IMR-90 (cell line): ENCODE measurements around the gene WHRN. TPM values are rescaled to one million over a fixed set of nuclear protein-coding genes. Genes with fewer than 3 reads are reported as not detected.

ENCODE experiments used
- ATAC-seq: fragments of 200-7000 bp; cut with Tn5 transposase; 2 replicates; pipeline ENCODE4 v1.9.1; 2020; ENCODE audit warnings: low read depth, mild to moderate bottlenecking, moderate library complexity
- BruUV-seq: library from RNA; stranded (reverse); fragments of 400-500 nt; replicated peaks from 2 replicates; lab custom pipeline; 2021; lab: Mats Ljungman, UMichigan
- CTCF ChIA-PET: fragments of 300-600 bp; formaldehyde crosslinking; extraction: SDS; loops from one replicate; lab custom pipeline; 2021; ENCODE audit warnings: antibody characterized with exemption; lab: Yijun Ruan, JAX
- POLR2A ChIA-PET: fragments of 300-600 bp; sonication (Branson Sonifier 250); formaldehyde crosslinking; loops from one replicate; lab custom pipeline; 2022; ENCODE audit warnings: antibody characterized with exemption; ENCODE audit not compliant: unreplicated experiment; lab: Charles Lee
- DNase-seq: peaks from one replicate; pipeline ENCODE4 v3.0.0; 2013
- H2AFZ ChIP-seq: replicated peaks from 2 replicates; pipeline ENCODE3; 2013; ENCODE audit warnings: low read length, mild to moderate bottlenecking; ENCODE audit not compliant: poor library complexity
- H2AK5ac ChIP-seq: 2 replicates; pipeline ENCODE4 v1.6.1; 2013; ENCODE audit warnings: low read depth, low read length, inconsistent platforms
- H2AK9ac ChIP-seq: replicated peaks from 2 replicates; pipeline ENCODE3; 2013; ENCODE audit warnings: mild to moderate bottlenecking, low read depth, low read length, moderate library complexity; ENCODE audit not compliant: poor library complexity
- H2BK120ac ChIP-seq: 2 replicates; pipeline ENCODE4 v1.6.1; 2013; ENCODE audit warnings: low read depth, low read length, inconsistent platforms
- H2BK15ac ChIP-seq: 3 replicates; pipeline ENCODE4 v1.6.1; 2013; ENCODE audit warnings: low read depth, low read length, inconsistent platforms
- H2BK20ac ChIP-seq: 2 replicates; pipeline ENCODE4 v1.6.1; 2013; ENCODE audit warnings: low read depth, mild to moderate bottlenecking, inconsistent platforms, low read length, moderate library complexity
- H2BK5ac ChIP-seq: 2 replicates; pipeline ENCODE4 v1.6.1; 2013; ENCODE audit warnings: mild to moderate bottlenecking, low read depth, low read length, inconsistent platforms; ENCODE audit not compliant: poor library complexity, severe bottlenecking
- H3K14ac ChIP-seq: replicated peaks from 2 replicates; pipeline ENCODE4 v1.6.1; 2013; ENCODE audit warnings: low read depth, low read length, inconsistent platforms
- H3K18ac ChIP-seq: 2 replicates; pipeline ENCODE4 v1.6.1; 2013; ENCODE audit warnings: low read depth, low read length, control low read depth
- H3K23ac ChIP-seq: 2 replicates; pipeline ENCODE4 v1.6.1; 2013; ENCODE audit warnings: low read depth, low read length, inconsistent platforms
- H3K27ac ChIP-seq: 2 replicates; pipeline ENCODE4 v1.5.1; 2013; ENCODE audit warnings: mild to moderate bottlenecking, control low read depth, low read length; ENCODE audit not compliant: insufficient read depth
- H3K27me3 ChIP-seq: 2 replicates; pipeline ENCODE4 v1.6.1; 2013; ENCODE audit warnings: low read length; ENCODE audit not compliant: control insufficient read depth, insufficient read depth
- H3K36me3 ChIP-seq: 2 replicates; pipeline ENCODE4 v1.6.1; 2013; ENCODE audit warnings: low read length, mixed read lengths; ENCODE audit not compliant: control insufficient read depth, insufficient read depth
- H3K4ac ChIP-seq: 2 replicates; pipeline ENCODE4 v1.6.1; 2013; ENCODE audit warnings: low read depth, low read length, inconsistent platforms
- H3K4me1 ChIP-seq: 2 replicates; pipeline ENCODE4 v1.6.1; 2013; ENCODE audit warnings: low read length, mixed read lengths; ENCODE audit not compliant: control insufficient read depth, insufficient read depth
- H3K4me2 ChIP-seq: 2 replicates; pipeline ENCODE4 v1.6.1; 2013; ENCODE audit warnings: low read depth, mild to moderate bottlenecking, control low read depth, low read length, moderate library complexity
- H3K4me3 ChIP-seq: 2 replicates; pipeline ENCODE4 v1.5.1; 2013; ENCODE audit warnings: low read depth, mild to moderate bottlenecking, control low read depth, low read length, moderate library complexity; ENCODE audit not compliant: insufficient read depth
- H3K56ac ChIP-seq: 2 replicates; pipeline ENCODE4 v1.6.1; 2013; ENCODE audit warnings: low read length, inconsistent platforms; ENCODE audit not compliant: insufficient read depth; ENCODE audit errors: extremely low read depth
- H3K79me1 ChIP-seq, 2 experiments: 2 replicates each; pipeline ENCODE4 v1.6.1; 2013; ENCODE audit warnings: low read length in 2 of 2, inconsistent platforms in 1 of 2, low read depth in 1 of 2
- H3K9ac ChIP-seq: 2 replicates; pipeline ENCODE4 v1.6.1; 2013; ENCODE audit warnings: low read depth, low read length, control low read depth
- H3K9me1 ChIP-seq: 2 replicates; pipeline ENCODE4 v1.6.1; 2013; ENCODE audit warnings: low read length, inconsistent platforms; ENCODE audit not compliant: insufficient read depth
- H3K9me3 ChIP-seq: 2 replicates; pipeline ENCODE4 v1.6.1; 2013; ENCODE audit warnings: low read length; ENCODE audit not compliant: control insufficient read depth, insufficient read depth
- H4K20me1 ChIP-seq: 2 replicates; pipeline ENCODE4 v1.6.1; 2013; ENCODE audit warnings: low read length, inconsistent platforms; ENCODE audit not compliant: insufficient read depth
- H4K5ac ChIP-seq: 2 replicates; pipeline ENCODE4 v1.6.1; 2013; ENCODE audit warnings: mild to moderate bottlenecking, low read depth, low read length, control low read depth
- H4K8ac ChIP-seq, 2 experiments: 2 replicates each; pipeline ENCODE4 v1.6.1; 2013; ENCODE audit warnings: low read depth in 2 of 2, low read length in 2 of 2, control low read depth in 1 of 2, inconsistent platforms in 1 of 2
- H4K91ac ChIP-seq: 2 replicates; pipeline ENCODE4 v1.6.1; 2013; ENCODE audit warnings: low read depth, low read length, inconsistent platforms; ENCODE audit not compliant: insufficient read depth
- BHLHE40 ChIP-seq: fragments of 150-350 bp; IDR thresholded peaks from 2 replicates; pipeline ENCODE4 v1.6.1; 2016; ENCODE audit warnings: mild to moderate bottlenecking, low read depth, low read length
- CEBPB ChIP-seq: IDR thresholded peaks from 2 replicates; pipeline ENCODE4 v1.6.1; 2012; ENCODE audit warnings: low read depth, low read length, improper control_type of control experiment
- CHD1 ChIP-seq: IDR thresholded peaks from 2 replicates; pipeline ENCODE4 v1.6.1; 2012; ENCODE audit warnings: low read depth, low read length, improper control_type of control experiment
- FOS ChIP-seq: fragments of 150-350 bp; IDR thresholded peaks from 2 replicates; pipeline ENCODE4 v1.6.1; 2016; ENCODE audit warnings: low read depth, low read length
- MAFK ChIP-seq: IDR thresholded peaks from 2 replicates; pipeline ENCODE4 v1.6.1; 2012; ENCODE audit warnings: low read depth, low read length, improper control_type of control experiment
- MAZ ChIP-seq: IDR thresholded peaks from 2 replicates; pipeline ENCODE4 v1.6.1; 2012; ENCODE audit warnings: low read depth, mild to moderate bottlenecking, low read length, improper control_type of control experiment, moderate library complexity, borderline replicate concordance
- MXI1 ChIP-seq: IDR thresholded peaks from 2 replicates; pipeline ENCODE4 v1.6.1; 2012; ENCODE audit warnings: low read depth, mild to moderate bottlenecking, low read length, moderate library complexity, borderline replicate concordance
- NFE2L2 ChIP-seq: fragments of 150-350 bp; IDR thresholded peaks from 2 replicates; pipeline ENCODE4 v1.6.1; 2016; ENCODE audit warnings: low read depth, mild to moderate bottlenecking, low read length
- POLR2A ChIP-seq: IDR thresholded peaks from 2 replicates; pipeline ENCODE4 v1.6.1; 2012; ENCODE audit warnings: mild to moderate bottlenecking, low read depth, low read length
- RAD21 ChIP-seq: IDR thresholded peaks from 2 replicates; pipeline ENCODE4 v1.6.1; 2012; ENCODE audit warnings: low read length, improper control_type of control experiment
- RCOR1 ChIP-seq: IDR thresholded peaks from 2 replicates; pipeline ENCODE4 v1.6.1; 2012; ENCODE audit warnings: mild to moderate bottlenecking, low read length, improper control_type of control experiment; ENCODE audit not compliant: insufficient replicate concordance
- RFX5 ChIP-seq: IDR thresholded peaks from 2 replicates; pipeline ENCODE4 v1.8.0; 2012; ENCODE audit warnings: low read depth, mild to moderate bottlenecking, low read length, moderate library complexity
- SMC3 ChIP-seq: fragments of 150-350 bp; IDR thresholded peaks from 2 replicates; pipeline ENCODE4 v1.6.1; 2016; ENCODE audit warnings: low read depth, mild to moderate bottlenecking, antibody characterized with exemption, low read length, moderate library complexity
- USF2 ChIP-seq: fragments of 150-350 bp; IDR thresholded peaks from 2 replicates; pipeline ENCODE4 v1.6.1; 2017; ENCODE audit warnings: mild to moderate bottlenecking, antibody characterized with exemption, low read length, low read depth
- WGBS, 2 experiments: methylation state at CpG; one replicate each; pipeline versions ENCODE4 v1.1.5 to v1.1.7; 2013; ENCODE audit warnings: missing lambda C conversion rate in 2 of 2; ENCODE audit not compliant: insufficient read length in 1 of 2; ENCODE audit errors: extremely low coverage in 2 of 2; 5-methylcytosine and 5-hydroxymethylcytosine counted together
- dilution Hi-C: fragments of 300-500 bp; cut with HindIII; formaldehyde crosslinking; loops from one replicate; pipeline ENCODE4 v1.14.3; 2018; ENCODE audit warnings: low sequenced_read_pairs; ENCODE audit not compliant: unreplicated experiment
- in situ Hi-C: fragments of 300-500 bp; cut with MboI; formaldehyde crosslinking; loops from 3 replicates; pipeline ENCODE4 v1.14.3; 2019; ENCODE audit warnings: low sequenced_read_pairs, inconsistent platforms, mixed read lengths
- intact Hi-C: fragments of 100-400 bp; cut with micrococcal nuclease; formaldehyde crosslinking; loops from 2 replicates; pipeline ENCODE4 v1.10.0; 2022
- polyA plus RNA-seq, 3 experiments: library from polyadenylated mRNA; depleted of rRNA; stranded (reverse); fragments of >200 nt; gene quantifications; 2 replicates each; pipeline ENCODE4 v1.2.3, GENCODE V29; 2012; ENCODE audit warnings: low replicate concordance in 1 of 3
- total RNA-seq: library from RNA; depleted of rRNA; stranded (reverse); fragments of >200 nt; gene quantifications from 2 replicates; pipeline ENCODE4 v1.2.3, GENCODE V29; 2012
- TF ChIP-seq, protein P1 (sequence below): conservative IDR thresholded peaks from 2 replicates; pipeline ENCODE4 v1.5.1; 2012; ENCODE audit warnings: mild to moderate bottlenecking, low read depth, low read length, improper control_type of control experiment

Gene WHRN
- total and polyA plus RNA-seq, 2 of the 4 experiments (the other 2 are of a cell fraction) = 0.18 to 2.6 TPM

DNA sequence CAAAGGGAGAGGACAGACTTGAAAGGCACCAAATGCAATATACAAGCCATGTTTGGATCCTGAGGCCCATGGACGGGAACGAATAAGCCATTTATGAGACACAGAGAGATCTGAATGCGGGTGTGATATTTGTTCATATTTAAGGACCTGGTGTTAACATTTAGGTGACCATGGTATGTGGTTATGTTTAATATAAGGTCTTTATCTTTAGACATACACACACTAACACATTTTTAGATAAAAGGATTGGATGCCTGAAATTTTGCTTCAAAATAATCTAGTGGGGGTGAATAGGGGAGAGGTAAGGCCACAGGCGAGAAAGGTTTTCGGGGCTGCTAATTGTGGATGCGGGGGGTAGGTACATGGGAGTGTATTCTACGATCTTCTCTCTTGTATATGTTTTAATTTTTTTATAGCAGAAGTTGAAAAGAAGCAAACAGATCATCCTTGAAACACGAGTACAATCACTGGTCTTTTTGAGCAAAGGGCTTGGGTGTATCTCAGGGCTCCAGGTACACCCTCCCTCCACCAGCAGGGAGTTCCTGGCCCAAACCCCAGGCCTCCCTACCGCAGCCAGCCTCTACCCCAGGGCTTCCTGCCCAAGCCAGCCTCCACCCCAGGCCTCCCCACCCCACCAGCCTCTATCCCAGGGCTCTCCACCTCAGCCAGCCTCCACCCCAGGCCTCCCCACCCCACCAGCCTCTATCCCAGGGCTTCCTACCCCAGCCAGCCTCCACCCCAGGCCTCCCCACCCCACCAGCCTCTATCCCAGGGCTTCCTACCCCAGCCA is 129.7 kb downstream of the WHRN start (continued):
- TF ChIP-seq CEBPB = no peak

- Histone ChIP-seq H2AK5ac (no peak overlapping the region), H3K4ac (no peak overlapping the region), H3K9me1 (peaks cover 9% of the 10 kb centered on the region), H3K18ac (no peak overlapping the region), H4K5ac (no peak overlapping the region), H3K27me3 (no peaks in the 10 kb centered on the region), H3K79me1 (peaks cover 12 to 19% of the 10 kb centered on the region in 2 experiments), H3K56ac (no peak overlapping the region), H3K14ac (no peak overlapping the region), H4K20me1 (peaks cover 6% of the 10 kb centered on the region; the same call in 1 of the 2 replicates), H3K4me2 (no peak overlapping the region), H2BK5ac (no peak overlapping the region), H3K9ac (no peak overlapping the region), H2BK20ac (no peak overlapping the region), H4K91ac (no peak overlapping the region), H4K8ac (no peak overlapping the region), H3K23ac (no peak overlapping the region), H2BK120ac (no peak overlapping the region), H3K4me3 (no peak overlapping the region), H2AK9ac (no peak overlapping the region), H2AFZ (no peak overlapping the region), H3K36me3 (peaks cover 47% of the 10 kb centered on the region), H3K9me3 (no peaks in the 10 kb centered on the region), H3K4me1 (no peaks in the 10 kb centered on the region), H2BK15ac (no peak overlapping the region), H3K27ac (no peak overlapping the region)
- intact Hi-C loops = no loop called here
- DNase-seq (no peak), ATAC-seq (no peak)
- 88% methylated on average over 5 of the region's 9 CpGs; no CpG with 5 or more reads in 1 of the 2 experiments for WGBS, 2 experiments
- CTCF ChIA-PET = no interaction called here
- dilution Hi-C loops = no loop called here
- POLR2A ChIA-PET = no interaction called here
- BruUV-seq = no TSS peak
- in situ Hi-C loops = no loop called here
- TF ChIP-seq, protein P1, sequence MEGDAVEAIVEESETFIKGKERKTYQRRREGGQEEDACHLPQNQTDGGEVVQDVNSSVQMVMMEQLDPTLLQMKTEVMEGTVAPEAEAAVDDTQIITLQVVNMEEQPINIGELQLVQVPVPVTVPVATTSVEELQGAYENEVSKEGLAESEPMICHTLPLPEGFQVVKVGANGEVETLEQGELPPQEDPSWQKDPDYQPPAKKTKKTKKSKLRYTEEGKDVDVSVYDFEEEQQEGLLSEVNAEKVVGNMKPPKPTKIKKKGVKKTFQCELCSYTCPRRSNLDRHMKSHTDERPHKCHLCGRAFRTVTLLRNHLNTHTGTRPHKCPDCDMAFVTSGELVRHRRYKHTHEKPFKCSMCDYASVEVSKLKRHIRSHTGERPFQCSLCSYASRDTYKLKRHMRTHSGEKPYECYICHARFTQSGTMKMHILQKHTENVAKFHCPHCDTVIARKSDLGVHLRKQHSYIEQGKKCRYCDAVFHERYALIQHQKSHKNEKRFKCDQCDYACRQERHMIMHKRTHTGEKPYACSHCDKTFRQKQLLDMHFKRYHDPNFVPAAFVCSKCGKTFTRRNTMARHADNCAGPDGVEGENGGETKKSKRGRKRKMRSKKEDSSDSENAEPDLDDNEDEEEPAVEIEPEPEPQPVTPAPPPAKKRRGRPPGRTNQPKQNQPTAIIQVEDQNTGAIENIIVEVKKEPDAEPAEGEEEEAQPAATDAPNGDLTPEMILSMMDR = no peak
- TF ChIP-seq MXI1 (no peak), RAD21 (no peak), NFE2L2 (no peak), SMC3 (no peak), BHLHE40 (no peak), USF2 (no peak), MAZ (no peak), RFX5 (no peak), RCOR1 (no peak), MAFK (no peak), POLR2A (no peak), CHD1 (no peak), FOS (no peak), CEBPB (no peak)
These were observed 130.3 kb downstream of the WHRN start for GRCh38 chr9:114374936-114375335.
